ENCODE results near the gene TMEM222. TPM values are rescaled to one million over a fixed set of nuclear protein-coding genes. Genes with fewer than 3 reads are reported as not detected.
A peak's percentile ranks its signal among the peaks of the same experiment; 100 is the strongest.

Gene TMEM222
- total and polyA plus RNA-seq, 8 donors, result 11.9 to 37.0 (median 17.5) TPM

DNA sequence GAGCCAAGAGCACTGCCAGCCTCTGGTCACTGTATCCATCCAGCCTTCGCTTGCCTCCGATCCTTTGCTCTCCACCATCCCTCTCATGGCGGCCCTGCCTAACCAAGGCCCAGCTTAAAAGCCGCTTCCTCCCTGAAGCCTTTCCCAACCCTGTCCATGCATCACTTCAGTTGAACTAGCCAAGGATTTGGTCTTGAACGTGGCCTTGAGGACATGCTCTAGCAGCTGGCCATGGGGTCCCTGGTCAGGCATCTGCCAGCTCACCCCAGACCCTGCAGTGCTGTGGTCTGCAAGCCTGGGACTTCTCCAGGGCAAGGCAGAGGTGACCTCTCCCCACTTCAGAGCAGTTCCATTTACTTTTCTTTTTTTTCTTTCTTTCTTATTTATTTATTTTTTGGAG is 14.8 kb downstream of the TMEM222 start:
- DNase-seq, result peak in 1 of 6 donors; percentile 41
- TF ChIP-seq, protein P1, sequence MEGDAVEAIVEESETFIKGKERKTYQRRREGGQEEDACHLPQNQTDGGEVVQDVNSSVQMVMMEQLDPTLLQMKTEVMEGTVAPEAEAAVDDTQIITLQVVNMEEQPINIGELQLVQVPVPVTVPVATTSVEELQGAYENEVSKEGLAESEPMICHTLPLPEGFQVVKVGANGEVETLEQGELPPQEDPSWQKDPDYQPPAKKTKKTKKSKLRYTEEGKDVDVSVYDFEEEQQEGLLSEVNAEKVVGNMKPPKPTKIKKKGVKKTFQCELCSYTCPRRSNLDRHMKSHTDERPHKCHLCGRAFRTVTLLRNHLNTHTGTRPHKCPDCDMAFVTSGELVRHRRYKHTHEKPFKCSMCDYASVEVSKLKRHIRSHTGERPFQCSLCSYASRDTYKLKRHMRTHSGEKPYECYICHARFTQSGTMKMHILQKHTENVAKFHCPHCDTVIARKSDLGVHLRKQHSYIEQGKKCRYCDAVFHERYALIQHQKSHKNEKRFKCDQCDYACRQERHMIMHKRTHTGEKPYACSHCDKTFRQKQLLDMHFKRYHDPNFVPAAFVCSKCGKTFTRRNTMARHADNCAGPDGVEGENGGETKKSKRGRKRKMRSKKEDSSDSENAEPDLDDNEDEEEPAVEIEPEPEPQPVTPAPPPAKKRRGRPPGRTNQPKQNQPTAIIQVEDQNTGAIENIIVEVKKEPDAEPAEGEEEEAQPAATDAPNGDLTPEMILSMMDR (IDR thresholded peaks at IDR 0.05), result no peak
- peaks cover 0 to 3% (median 3%) of the 10 kb centered on the region in 3 donors for H3K4me1 ChIP-seq
- H3K27me3 ChIP-seq, result no peaks in the 10 kb centered on the region
- no peak for ATAC-seq
- H3K4me3 ChIP-seq, result no peak overlapping the region
- H3K36me3 ChIP-seq, result peaks cover 0 to 19% (median 7%) of the 10 kb centered on the region in 3 donors
- 88 to 92% methylated on average over 5 of the region's 5 CpGs for WGBS, 2 donors
- H3K9me3 ChIP-seq, result no peaks in the 10 kb centered on the region
- H3K27ac ChIP-seq, result no peak overlapping the region
- intact Hi-C loops (cut with DNase I), result loop anchor here in 1 of 3 donors (10.0 kb wide), 1 partner anchor 48 kb away; the partner anchor contains the start of gene CD164L2
- no peak for FAIRE-seq

DNA sequence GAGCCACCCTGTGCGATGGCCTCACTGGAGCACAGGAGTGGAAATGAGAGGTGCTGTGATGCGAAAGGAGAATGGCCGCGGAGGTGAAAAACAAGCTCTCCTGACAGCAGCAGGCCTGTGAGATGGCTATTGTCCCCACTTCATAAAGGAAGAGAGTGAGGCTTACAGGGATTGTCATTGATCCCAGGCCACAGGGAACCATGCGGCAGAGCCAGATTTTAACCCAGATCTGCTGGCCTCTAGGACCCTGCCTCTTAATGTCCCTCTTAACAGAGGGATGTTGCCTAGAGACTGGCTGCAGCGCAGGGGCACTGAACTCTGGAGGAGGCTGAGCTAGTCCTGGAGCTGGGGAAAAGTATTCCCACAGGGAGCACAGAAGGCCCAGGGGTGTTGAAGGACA is 16.8 kb downstream of the TMEM222 start:
- Histone ChIP-seq H3K4me1 (peaks cover 0 to 4% (median 3%) of the 10 kb centered on the region in 3 donors), H3K27me3 (no peaks in the 10 kb centered on the region), H3K4me3 (no peak overlapping the region), H3K9me3 (no peaks in the 10 kb centered on the region), H3K27ac (no peak overlapping the region), H3K36me3 (peaks cover 0 to 19% (median 7%) of the 10 kb centered on the region in 3 donors)
- DNase-seq (no peak), ATAC-seq (no peak), FAIRE-seq (no peak)
- intact Hi-C loops (cut with DNase I), result loop anchor here in 1 of 3 donors (10.0 kb wide), 1 partner anchor 46 kb away; the partner anchor contains the start of gene CD164L2
- 87 to 95% methylated on average over 6 of the region's 6 CpGs for WGBS, 2 donors
- TF ChIP-seq, protein P1 (IDR thresholded peaks at IDR 0.05), result no peak

DNA sequence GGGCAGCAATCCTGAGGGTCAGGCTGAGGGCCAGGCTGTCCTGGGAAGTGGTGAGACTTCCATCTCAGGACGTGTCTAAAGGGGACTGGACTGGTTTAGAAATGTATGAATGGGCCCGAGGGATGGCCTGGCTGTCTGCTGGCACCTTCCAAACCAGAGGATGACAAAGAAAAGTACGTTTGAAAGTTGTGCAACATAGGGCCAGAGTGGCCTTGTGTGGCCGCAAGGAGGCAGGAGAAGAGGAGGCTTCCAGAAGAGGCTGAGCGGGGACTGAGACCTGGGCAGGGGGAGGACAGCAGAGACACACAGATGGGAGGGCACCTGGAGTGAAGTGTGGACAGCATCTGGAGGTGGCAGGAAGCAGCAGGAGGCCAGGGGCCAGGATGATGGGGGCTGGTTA is 17.2 kb downstream of the TMEM222 start:
- intact Hi-C loops (cut with DNase I), result loop anchor here in 1 of 3 donors (10.0 kb wide), 1 partner anchor 46 kb away; the partner anchor contains the start of gene CD164L2
- H3K9me3 ChIP-seq, result no peaks in the 10 kb centered on the region
- TF ChIP-seq, protein P1 (IDR thresholded peaks at IDR 0.05), result no peak
- peaks cover 0 to 15% (median 4%) of the 10 kb centered on the region in 3 donors for H3K36me3 ChIP-seq
- DNase-seq (peak in 1 of 6 donors; percentile 4), FAIRE-seq (no peak), ATAC-seq (no peak)
- 58 to 71% methylated on average over 5 of the region's 5 CpGs for WGBS, 2 donors
- no peak overlapping the region for H3K4me3 ChIP-seq
- H3K4me1 ChIP-seq, result peaks cover 0 to 4% (median 3%) of the 10 kb centered on the region in 3 donors
- H3K27ac ChIP-seq, result no peak overlapping the region
- H3K27me3 ChIP-seq, result no peaks in the 10 kb centered on the region

DNA sequence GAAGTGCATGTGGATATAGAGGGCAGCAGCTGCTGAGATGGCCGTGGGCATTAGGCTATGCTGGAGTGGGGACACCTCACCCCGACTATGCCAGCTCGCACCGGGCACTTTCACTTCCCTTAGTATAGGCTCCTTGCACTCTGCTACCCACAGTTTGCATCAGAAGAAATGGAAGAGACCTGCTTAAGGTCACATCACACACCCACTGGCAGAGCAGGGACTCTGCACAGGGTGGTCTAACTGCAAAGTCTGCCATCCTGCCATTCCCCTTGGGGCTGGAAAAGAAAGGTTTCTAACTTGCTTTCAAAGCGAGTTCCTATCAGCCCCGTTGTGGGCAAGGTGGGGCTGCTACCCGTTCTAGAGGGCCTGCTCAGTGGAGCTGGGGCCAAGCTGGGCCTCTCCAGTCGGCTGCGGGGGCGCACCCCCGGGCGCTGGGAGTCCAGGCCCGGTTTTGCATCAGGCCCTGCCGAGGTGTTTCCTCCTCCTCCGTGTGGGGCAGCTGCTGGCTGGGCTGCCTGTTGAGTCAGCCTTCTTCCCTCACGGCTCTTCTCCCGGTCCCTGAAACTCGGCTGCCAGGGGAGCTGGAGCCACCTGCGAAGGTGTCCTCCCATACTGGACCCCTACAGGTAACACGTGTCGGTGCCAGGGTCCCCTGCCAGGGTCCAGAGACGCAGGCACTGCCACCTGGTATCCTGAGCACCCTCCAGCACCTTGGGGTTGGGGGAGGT is 19.7 kb downstream of the TMEM222 start, which contains the start of gene SYTL1:
SYTL1 (plus strand) TSS at position 498 of the 728 bp plus-strand sequence. CDS start 3,313 bp downstream, outside the sequence.
- peak within 1 kb of the TSS; percentile 46 to 69 (median 62) for H3K27ac ChIP-seq
- FAIRE-seq (no peak), ATAC-seq (peak; percentile 87 to 91 (median 88)), DNase-seq (peak; percentile 74 to 93 (median 82))
- H3K9me3 ChIP-seq, result no peaks in the 10 kb centered on the region
- peaks cover 0 to 4% (median 3%) of the 10 kb centered on the region in 3 donors for H3K4me1 ChIP-seq
- H3K36me3 ChIP-seq, result no peaks in the 10 kb centered on the region
- intact Hi-C loops (cut with DNase I), result no loop called here
- TF ChIP-seq, protein P1 (IDR thresholded peaks at IDR 0.05), result no peak
- WGBS, 2 donors, result 15 to 16% methylated on average over 22 of the region's 22 CpGs
- H3K4me3 ChIP-seq, result peak within 1 kb of the TSS; percentile 21 to 67 (median 50)
- H3K27me3 ChIP-seq, result no peaks in the 10 kb centered on the region
